ENCODE data around the gene TUBGCP3.
"Not testable (repeated sequence)": the region's sequence is repeated elsewhere in the genome, so short reads cannot be mapped to it uniquely, and the experiment has no call there.

The TUBGCP3 gene

DNA sequence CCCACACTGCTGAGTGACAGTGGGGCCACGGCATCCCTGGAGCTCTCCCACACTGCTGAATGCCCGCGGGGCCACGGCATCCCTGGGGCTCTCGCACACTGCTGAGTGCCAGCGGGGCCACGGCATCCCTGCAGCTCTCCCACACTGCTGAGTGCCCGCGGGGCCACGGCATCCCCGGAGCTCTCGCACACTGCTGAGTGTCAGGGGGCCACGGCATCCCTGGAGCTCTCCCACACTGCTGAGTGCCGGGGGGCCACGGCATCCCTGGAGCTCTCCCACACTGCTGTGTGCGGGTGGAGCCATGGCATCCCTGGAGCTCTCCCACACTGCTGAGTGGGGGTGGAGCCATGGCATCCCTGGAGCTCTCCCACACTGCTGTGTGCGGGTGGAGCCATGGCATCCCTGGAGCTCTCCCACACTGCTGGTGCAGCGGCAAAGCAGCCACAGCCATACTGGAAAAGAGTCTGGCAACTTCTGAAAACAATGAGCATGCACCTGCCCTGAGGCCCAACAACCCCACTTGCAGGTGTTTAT, 8.6 kb downstream of the TUBGCP3 start:
- DNase-seq (ENCODE audit: low read depth in 2 of 2) = no peak

DNA sequence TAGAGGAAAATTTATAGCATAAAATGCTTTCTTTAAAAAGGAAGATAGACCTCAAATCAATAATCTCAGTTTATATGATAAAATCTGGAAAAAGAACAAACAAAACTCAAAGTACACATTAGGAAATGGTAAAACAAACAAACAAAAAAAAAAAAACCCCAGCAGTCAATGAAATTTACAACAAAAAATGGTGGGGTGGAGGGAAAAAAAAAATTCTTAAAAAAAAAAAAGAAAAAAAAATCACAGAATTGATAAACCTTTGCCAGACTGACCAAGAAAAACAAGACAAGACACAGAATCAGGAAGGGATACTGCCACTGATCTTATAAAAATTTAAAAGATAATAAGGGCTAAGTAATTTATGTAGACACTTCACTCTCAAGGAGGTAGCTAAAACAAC, 11.2 kb downstream of the TUBGCP3 start:
- DNase-seq (ENCODE audit: low read depth in 2 of 2) = no peak

DNA sequence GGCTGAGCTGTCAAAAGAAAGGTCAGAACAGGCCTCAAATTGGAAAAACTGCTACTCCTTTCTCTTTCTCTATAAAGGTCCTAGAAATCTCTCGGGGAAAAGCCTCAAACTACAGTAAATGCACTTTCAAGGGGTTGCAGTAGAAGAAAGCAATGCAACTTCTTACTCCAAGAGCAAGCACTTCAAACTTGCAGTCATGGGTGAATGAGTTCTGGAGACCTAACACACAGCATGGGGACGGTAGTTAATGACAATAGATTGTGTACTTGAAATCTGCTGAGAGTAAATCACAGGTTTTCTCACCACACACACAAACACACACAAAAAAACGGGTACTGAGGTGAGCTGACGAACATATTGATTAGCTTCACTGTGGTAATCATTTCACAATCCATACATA, 11.8 kb downstream of the TUBGCP3 start:
- DNase-seq (ENCODE audit: low read depth in 2 of 2) = no peak

DNA sequence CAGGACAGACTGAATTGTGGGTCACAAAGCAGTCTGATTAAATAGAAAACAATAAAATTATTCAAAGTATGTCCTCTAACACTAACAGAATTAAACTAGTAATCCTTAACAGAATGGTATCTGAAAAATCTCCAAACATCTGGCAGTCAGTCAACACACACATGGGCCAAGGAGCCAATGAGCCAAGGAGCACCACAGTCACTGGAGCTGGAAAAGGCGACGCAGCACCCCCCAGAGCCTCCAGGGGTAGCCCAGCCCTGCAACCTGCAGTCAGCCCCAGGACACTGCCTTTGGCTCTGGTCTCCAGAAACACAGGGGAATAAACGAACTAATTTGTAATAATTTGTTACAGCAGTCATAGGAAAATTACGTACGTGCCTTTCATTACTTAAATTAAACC, 12.3 kb downstream of the TUBGCP3 start:
- no peak for DNase-seq (ENCODE audit: low read depth in 2 of 2)

DNA sequence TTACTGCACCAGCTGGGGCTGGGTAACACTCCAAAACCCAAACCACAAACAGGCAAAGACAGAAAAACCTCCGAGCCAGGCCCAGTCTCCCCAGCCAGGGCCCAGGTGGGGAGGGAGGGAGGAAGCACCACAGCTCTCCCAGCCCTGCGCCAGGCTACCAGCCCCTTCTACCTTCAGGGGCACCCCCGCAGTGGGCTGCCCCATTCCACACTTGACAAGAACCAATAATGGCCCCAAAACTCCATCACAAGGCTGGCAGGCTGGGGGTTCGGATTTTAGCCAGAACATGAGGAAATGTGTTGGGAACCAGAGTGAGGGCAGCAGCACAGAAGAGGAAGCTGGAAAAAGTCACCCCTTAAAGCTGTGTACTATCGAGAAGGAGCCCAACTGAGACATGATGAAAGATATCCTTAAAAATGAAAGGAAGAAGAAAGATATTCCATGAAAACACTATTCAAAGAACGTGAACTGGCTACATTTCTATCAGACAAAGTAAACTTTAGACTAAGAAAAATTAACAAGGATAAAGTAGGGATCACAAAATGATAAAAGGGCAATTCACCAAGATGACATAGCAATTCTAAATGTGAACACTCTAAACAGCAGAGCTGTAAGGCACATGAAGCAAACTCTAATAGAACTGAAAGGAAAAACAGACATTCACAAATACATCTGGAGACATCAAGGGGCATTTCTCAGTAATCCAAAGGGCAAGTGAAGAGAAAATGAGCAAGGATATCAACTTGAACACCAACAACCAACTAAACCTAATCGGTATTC, 12.9 kb downstream of the TUBGCP3 start:
- DNase-seq (ENCODE audit: low read depth in 2 of 2) = no peak

DNA sequence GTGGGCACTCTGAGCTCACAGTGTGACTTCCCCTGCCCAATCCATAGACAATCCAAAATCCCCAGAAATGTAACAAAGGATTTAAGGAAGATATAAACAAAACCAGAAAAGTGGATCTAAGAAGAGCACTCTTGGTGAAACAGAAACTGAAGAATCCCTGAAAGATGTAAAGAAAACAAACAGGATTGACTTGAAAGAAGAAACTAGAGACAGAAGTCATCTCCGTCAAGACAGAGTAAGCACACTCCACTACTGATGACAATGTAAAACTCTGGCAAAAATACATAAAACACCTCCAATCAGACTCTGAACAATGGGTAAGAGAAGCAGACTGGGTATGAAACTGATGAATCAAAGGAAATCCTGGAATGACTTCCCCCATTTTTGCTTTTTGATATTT, 13.5 kb downstream of the TUBGCP3 start:
- DNase-seq (ENCODE audit: low read depth in 2 of 2) = no peak

DNA sequence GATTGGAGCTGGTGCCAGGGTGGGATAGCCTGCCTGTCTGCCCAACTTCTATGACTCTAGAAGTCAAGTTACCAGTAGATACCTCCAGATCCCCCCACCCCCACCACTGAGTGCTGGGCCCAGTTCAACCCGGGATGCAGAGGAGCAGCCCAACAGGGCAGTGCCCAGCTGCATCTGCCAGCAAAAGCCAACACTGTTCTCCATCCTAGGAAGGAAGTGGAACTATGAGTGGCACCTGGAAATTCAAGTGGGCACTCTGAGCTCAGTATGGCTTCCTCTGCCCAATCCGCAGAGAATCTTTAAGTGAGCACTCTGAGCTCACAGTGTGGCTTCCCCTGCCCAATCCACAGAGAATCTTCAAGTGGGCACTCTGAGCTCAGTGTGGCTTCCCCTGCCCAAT, 14.2 kb downstream of the TUBGCP3 start:
- no peak for DNase-seq (ENCODE audit: low read depth in 2 of 2)

DNA sequence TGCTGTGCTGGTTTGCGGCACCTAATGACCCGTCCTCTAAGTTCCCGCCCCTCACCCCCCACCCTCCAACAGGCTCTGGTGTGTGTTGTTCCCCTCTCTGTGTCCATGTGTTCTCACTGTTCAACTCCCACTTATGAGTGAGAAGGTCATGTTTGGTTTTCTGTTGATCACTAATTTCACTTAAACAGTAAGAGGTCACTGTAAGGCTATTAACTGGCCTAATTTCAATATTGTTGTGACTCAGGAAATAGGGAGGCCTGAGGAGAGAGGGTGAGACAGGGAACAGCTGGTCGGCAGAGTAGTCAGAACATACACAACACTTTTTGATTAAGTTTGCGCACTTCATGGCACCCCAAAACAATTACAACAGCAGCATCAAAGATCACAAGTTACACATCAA, 15.6 kb downstream of the TUBGCP3 start:
- DNase-seq (ENCODE audit: low read depth in 2 of 2) = no peak

DNA sequence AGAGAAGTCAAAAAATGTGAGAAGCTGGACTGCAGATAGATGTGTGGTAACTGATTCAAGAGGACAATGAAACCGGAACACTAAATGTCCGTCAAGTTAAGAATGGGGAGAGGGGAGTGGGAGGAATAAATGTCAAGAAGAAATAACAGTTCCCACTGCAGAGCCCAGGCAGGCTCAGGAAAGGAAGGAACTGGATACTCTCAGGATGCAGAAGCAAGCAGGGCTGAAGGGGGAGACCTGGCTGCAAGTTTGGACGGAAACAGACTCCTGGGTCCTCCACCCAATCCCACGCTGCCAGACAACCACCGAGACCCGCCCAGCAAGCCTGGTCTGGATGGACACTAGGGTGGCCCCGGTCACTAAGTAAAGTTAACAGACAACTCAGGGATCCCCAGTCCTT, 18.1 kb downstream of the TUBGCP3 start:
- no peak for DNase-seq (ENCODE audit: low read depth in 2 of 2)

DNA sequence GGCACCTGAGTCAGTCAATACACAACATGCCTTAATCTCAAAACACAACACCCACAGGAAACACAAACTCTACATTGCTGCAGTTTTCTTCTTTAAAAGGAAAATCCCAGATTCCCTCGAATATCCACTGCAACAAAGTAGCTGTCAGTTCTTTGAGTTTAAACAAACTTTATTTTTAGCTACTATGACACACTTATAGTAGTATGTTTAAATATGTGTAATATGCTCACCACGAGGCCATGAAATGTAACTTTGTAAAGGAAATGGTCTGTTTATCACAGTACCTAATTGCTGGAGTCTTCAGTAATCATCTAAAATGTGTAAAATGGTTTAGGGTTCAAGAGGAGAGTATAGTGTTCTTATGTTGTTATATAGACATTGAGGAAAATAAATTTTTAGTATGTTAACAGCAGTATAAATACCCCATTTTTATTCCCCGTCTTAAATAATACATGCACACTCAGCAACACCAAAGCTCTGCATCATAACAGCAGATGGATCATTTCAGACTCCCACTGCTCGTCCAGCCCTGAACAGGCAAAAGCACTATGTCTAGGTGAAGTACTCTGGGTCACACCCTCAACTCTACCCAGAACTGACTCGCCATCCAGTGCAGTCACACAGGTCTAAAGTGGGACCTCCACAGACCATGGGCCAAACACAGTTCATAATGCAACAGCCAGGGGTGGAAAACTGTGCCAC, 20.6 kb downstream of the TUBGCP3 start:
- no peak for DNase-seq (ENCODE audit: low read depth in 2 of 2)

DNA sequence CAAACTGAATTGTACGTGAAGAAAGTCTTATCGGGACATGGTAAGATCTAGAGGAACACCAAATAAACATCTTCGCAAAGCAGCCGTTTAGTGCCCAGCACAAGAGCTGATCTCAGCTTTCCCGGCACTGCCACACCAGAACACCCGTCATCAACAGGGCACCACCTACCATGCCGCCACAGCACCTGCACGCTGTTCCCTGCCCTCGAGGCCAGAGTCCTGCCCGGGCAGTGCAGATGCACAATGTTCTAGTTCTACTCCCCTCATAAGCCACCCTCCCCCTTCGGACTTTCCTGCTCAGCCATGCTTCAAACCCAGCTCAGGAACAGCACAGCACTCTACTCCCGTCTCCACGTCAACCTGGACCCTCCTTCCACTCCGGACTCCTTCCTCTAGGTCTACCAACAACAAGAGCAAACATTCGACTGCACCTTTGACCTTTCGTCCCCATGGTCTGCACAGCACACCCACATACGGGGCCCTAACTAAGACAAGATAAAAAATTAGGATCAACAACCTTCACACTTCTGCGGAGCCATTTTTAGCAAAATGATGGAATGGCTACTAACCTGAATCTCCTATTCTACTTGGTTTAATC, 25.1 kb downstream of the TUBGCP3 start:
- no peak for DNase-seq (ENCODE audit: low read depth in 2 of 2)

DNA sequence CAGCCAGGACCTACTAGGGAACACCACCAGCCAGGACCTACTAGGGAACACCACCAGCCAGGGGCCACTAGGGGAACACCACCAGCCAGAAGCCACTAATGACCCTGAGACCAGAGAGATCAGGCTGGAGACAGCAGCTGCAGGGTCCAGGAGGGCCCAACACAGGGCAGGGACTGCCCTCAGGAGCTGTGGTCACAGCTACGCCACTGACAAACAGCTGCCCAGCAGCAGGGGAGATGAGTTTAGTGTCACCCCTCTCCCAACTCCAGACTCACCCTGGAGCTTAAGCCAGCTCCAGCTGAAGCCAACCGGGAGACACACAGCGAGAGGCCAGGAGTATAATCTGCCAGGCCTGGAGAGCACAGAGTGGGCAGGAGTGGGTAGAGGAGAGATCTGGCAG, 25.7 kb downstream of the TUBGCP3 start:
- DNase-seq (ENCODE audit: low read depth in 2 of 2) = no peak

DNA sequence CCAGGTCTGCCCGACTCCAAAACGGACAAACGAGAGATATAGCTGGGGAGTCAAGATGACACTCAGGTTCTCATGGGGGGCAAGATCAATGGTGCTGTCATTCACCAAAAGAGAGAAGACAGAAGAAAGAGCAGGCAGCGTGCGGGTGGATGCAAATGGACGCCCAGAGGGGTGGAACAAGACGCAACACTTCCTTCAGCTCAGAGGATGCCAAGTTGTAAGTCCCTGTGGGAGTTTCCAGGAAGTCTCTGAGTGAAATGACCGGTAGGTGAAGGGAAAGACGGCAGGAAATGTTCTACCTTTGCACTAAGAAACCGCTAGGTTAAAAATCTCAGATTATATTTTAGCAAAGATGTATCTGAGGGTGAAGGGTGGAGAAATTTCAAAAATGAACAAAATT, 26.5 kb downstream of the TUBGCP3 start:
- no peak for DNase-seq (ENCODE audit: low read depth in 2 of 2)

DNA sequence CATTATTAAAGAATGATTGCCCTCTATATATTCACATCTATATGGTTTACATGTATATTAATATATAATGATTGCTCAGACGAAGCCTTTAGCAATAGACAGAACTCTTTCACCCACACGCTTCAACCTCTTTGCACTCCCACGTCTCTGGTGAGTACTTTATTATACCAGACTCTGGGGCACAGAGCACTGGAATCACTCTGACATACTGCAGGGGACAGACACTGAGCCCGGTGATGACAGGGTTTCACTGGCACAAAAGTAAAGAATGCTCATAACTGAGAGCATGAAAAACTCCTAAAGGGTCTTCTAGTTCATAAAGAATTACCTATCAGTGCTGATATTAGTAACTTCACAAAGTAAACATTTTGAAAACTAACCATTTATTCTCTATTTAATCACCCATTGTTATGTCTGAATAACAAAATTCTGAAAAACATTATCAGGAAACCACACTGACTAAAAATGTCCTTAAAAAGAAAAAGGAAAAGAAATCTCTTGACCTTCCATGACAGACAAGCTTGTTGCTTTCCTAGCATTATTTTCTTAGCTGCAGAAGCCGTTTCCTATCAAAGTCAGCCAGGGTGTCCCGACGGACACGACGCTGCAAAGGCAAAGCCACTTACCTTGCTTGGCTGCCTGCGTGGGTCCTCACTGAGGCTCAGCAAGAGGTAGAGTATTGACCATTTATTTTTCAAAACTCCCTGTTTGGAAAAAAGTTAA, 29.1 kb downstream of the TUBGCP3 start:
- no peak for DNase-seq (ENCODE audit: low read depth in 2 of 2)

DNA sequence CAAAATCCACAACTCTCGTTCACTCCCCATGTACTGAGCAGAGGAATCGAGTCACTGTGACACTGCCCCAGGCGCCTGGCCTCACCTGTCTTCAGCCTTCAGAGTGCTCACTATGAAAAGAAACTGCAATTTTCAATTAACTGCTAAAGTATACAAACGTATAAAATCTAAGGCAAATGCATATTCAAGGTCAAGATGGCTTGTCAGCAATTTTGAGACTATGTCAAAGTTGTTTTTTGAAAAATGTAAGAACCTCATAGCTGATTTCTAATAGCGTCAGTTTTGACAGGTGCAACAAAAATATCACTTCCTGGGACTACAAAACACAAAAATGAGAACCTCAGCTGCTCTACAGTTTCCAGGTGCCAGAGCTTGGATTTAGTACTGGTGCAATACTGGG, 31.4 kb downstream of the TUBGCP3 start:
- no peak for DNase-seq (ENCODE audit: low read depth in 2 of 2)

DNA sequence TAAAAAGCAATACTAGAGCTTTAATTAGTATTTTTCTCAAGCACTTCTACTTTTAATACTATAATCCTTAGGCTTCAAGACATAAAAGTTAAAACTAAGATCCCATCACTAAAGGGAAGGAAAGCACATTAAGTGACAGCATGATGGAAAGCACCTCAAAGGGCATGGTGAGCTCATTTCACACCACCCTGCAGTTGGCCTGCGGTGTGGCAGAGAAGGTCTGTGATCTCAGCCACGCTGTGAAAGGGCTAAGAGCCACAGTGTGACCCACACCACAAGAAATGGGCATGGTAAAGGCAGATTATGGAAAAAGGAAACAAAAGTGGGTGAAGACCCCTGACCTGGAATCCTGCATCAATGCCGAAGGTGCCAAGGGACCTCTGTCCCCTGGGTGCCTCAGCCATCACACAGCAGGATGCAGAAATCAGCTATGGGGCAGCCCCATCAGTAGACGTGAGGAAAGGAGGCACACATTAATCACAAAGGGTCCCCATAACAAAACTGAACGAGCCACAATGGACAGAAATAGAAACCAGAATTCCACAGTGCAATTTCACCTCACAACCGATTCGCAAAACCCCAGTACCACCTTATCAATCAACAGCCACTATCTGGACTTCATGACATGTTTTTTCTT, 33.6 kb downstream of the TUBGCP3 start:
- DNase-seq (ENCODE audit: low read depth in 2 of 2) = no peak

DNA sequence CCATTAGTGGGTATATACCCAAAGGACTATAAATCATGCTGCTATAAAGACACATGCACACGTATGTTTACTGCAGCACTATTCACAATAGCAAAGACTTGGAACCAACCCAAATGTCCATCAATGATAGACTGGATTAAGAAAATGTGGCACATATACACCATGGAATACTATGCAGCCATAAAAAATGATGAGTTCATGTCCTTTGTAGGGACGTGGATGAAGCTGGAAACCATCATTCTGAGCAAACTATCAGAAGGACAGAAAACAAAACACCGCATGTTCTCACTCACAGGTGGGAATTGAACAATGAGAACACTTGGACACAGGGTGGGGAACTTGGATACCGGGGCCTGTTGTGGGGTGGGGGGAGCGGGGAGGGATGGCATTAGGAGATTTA, 39.0 kb downstream of the TUBGCP3 start:
- not testable (repeated sequence) for DNase-seq (ENCODE audit: low read depth in 2 of 2)

DNA sequence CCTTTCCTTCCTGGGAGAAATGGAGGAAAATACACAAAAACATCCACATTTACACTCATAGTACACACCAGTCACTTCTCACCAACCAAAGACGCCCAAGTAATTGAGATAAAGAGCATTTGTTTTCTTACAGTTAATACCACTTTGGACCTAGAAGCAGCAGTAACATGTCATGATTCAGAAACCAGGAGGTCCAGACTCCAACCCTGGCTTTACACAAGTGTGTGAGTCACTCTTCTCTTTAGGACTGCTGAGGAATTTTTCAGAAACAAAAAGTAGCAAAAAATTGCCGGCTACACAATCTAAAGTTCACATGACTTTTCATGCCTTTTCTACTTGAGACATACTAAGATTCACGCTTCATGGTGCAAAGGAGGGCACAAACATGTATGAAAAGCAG, 42.1 kb downstream of the TUBGCP3 start:
- no peak for DNase-seq (ENCODE audit: low read depth in 2 of 2)

DNA sequence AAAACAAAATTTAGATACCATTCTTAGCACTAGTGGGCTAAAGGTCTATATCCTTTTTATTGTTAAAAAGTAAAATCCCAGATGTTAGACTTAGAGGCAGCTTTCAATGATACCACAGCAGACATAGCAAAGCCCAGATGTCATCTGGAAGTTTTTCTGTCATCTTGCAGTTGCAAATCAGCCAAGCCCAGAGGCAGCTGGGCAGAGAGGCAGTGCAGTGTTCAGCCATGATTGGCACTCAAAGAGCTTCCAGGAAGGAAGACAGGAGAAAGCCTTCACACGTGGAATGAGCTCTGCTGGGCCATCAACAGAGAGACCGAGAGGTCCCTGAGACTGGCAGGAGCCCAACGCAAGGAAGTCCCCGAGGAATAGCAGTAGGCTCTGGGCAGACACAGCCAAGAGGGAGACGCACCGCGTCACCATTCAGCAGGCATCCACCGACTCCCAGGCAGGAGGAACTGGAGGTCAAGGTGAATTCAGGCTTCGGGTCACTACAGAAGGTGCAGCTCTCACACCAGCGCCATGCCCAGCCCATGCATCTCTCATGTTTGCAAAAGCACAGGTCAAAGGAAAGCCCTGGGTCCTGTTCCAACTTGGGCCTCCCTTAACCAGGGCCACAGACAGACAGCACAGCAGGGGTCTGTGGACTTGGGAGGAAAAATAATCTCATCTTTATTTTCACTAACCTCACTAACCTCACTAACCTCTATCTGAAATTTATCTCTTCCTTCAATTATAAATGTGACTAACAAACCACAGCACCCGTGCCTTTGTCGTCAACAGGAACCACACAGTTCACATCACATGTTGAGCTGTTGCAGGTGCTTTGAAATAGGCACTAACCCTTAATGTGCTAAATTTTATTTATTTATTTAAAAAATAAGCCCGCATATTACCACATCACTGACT, 54.9 kb downstream of the TUBGCP3 start:
- DNase-seq (ENCODE audit: low read depth in 2 of 2) = no peak

DNA sequence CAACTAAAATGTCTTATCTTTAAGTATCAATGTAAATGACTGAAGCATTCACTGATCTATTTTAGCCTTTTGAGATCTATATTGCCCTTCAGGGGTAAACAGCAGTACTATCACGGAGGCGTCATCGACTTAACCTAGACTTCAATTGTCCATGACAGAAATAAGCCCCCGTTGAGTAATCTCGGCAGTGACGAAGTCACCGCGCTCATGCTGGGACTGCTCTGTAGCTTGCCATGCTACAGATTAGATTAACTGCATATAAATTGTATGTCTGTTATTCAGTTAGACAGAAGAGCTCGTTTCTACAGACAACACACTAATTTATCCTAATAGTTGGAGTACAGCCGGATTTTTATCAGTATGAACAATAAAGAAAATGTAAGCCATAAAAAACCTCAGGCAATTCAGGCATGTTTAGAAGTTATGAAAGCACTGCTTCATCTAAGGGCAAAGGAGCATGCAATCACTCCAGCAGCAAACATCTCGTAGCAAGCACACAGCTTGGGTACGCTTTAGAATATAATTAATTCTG, 56.6 kb downstream of the TUBGCP3 start:
- no peak for DNase-seq (ENCODE audit: low read depth in 2 of 2)

Data from stimulated activated CD4-positive, alpha-beta T cell treated with anti-CD3 and anti-CD28 coated beads, Interleukin-1b, Interleukin-23, amount 100 ng/mL, for 4 hours (primary cell).